ENCODE data around the gene AGAP5. TPM values are rescaled to one million over a fixed set of nuclear protein-coding genes. Genes with fewer than 3 reads are reported as not detected.

The AGAP5 gene
- total RNA-seq, 1 experiment from 2014 or later, result 6.6 TPM

GRCh38 chr10:73635781-73636180 lies 62.1 kb downstream of the AGAP5 start:
- ChIA-PET POLR2A (interaction anchor here (0.6 kb wide), 1 partner anchor 10 kb away, joined by 3 read pairs; no protein-coding TSS in a partner anchor), CTCF (no interaction called here)
- DNase-seq (ENCODE audit: low read depth, low spot score), result no peak
- ATAC-seq, result 0 out of 2 replicates have a peak, but pooled peaks have one; percentile 11
- intact Hi-C loops (cut with micrococcal nuclease; ENCODE audit: unreplicated experiment) (no loop called here), in situ Hi-C loops (cut with HindIII; ENCODE audit: low pct_unique_long_range_greater_than_20kb, low sequenced_read_pairs) (no loop called here)
- no TSS peak for BruUV-seq (replicated peaks)
- Histone ChIP-seq H3K4me3 (ENCODE audit: low read depth in 2 of 2, low read length in 2 of 2) (no peak overlapping the region), H3K9me3 (ENCODE audit: control insufficient read depth, insufficient read depth, low read depth, low read length) (no peaks in the 10 kb centered on the region), H3K4me1 (ENCODE audit: control insufficient read depth, insufficient read depth, low read length) (no peaks in the 10 kb centered on the region), H3K36me3 (ENCODE audit: control insufficient read depth, insufficient read depth, low read length) (no peaks in the 10 kb centered on the region), H3K27me3 (ENCODE audit: control insufficient read depth, insufficient read depth, low read length) (no peaks in the 10 kb centered on the region; the same call in 1 of the 2 replicates), H3K27ac (ENCODE audit: low read length) (no peak overlapping the region)
- TF ChIP-seq TCF7L2 (IDR thresholded peaks at IDR 0.05; ENCODE audit: low read depth, low read length) (no peak), SIN3A (IDR thresholded peaks at IDR 0.05; ENCODE audit: borderline replicate concordance, insufficient read depth, low read depth, low read length) (no peak), POLR2AphosphoS5 (IDR thresholded peaks at IDR 0.05; ENCODE audit: low read depth, low read length) (no peak), REST (IDR thresholded peaks at IDR 0.05; ENCODE audit: insufficient read depth in 1 of 2, low read depth in 2 of 2, low read length in 1 of 2) (no peak)
- TF ChIP-seq, protein P1, sequence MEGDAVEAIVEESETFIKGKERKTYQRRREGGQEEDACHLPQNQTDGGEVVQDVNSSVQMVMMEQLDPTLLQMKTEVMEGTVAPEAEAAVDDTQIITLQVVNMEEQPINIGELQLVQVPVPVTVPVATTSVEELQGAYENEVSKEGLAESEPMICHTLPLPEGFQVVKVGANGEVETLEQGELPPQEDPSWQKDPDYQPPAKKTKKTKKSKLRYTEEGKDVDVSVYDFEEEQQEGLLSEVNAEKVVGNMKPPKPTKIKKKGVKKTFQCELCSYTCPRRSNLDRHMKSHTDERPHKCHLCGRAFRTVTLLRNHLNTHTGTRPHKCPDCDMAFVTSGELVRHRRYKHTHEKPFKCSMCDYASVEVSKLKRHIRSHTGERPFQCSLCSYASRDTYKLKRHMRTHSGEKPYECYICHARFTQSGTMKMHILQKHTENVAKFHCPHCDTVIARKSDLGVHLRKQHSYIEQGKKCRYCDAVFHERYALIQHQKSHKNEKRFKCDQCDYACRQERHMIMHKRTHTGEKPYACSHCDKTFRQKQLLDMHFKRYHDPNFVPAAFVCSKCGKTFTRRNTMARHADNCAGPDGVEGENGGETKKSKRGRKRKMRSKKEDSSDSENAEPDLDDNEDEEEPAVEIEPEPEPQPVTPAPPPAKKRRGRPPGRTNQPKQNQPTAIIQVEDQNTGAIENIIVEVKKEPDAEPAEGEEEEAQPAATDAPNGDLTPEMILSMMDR (IDR thresholded peaks at IDR 0.05), result no peak

GRCh38 chr10:73634421-73634820 lies 63.5 kb downstream of the AGAP5 start:
- no TSS peak for BruUV-seq (replicated peaks)
- in situ Hi-C loops (cut with HindIII; ENCODE audit: low pct_unique_long_range_greater_than_20kb, low sequenced_read_pairs), result no loop called here
- H3K4me3 ChIP-seq (ENCODE audit: low read depth in 2 of 2, low read length in 2 of 2), result no peak overlapping the region
- H3K9me3 ChIP-seq (ENCODE audit: control insufficient read depth, insufficient read depth, low read depth, low read length), result no peaks in the 10 kb centered on the region
- CTCF ChIA-PET, result no interaction called here
- DNase-seq (ENCODE audit: low read depth, low spot score), result no peak
- ATAC-seq, result no peak
- TF ChIP-seq TCF7L2 (IDR thresholded peaks at IDR 0.05; ENCODE audit: low read depth, low read length), result no peak
- intact Hi-C loops (cut with micrococcal nuclease; ENCODE audit: unreplicated experiment), result no loop called here
- POLR2A ChIA-PET, result no interaction called here
- H3K27ac ChIP-seq (ENCODE audit: low read length), result no peak overlapping the region
- H3K4me1 ChIP-seq (ENCODE audit: control insufficient read depth, insufficient read depth, low read length), result no peaks in the 10 kb centered on the region
- H3K36me3 ChIP-seq (ENCODE audit: control insufficient read depth, insufficient read depth, low read length), result no peaks in the 10 kb centered on the region
- no peaks in the 10 kb centered on the region; the same call in 1 of the 2 replicates for H3K27me3 ChIP-seq (ENCODE audit: control insufficient read depth, insufficient read depth, low read length)

DNA sequence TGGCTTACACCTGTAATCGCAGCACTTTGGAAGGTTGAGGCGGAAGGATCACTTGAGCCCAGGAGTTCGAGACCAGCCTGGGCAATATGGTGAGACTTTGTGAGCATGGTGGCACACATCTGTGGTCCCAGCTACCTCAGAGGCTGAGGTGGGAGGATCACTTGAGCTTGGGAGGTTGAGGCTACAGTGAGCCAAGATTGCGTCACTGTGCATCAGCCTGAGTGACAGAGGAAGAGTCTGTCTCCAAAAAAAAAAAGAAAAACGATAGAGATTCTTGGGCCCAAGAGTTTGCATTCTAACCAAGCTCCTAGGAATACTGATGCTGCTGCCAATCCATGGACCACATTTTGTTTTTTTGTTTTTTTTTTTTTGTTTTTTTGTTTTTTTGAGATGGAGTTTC lies 68.7 kb downstream of the AGAP5 start:
- TF ChIP-seq, protein P1 (IDR thresholded peaks at IDR 0.05), result no peak
- TF ChIP-seq REST (IDR thresholded peaks at IDR 0.05; ENCODE audit: insufficient read depth in 1 of 2, low read depth in 2 of 2, low read length in 1 of 2), result no peak
- no peak for TF ChIP-seq TCF7L2 (IDR thresholded peaks at IDR 0.05; ENCODE audit: low read depth, low read length)
- TF ChIP-seq SIN3A (IDR thresholded peaks at IDR 0.05; ENCODE audit: borderline replicate concordance, insufficient read depth, low read depth, low read length), result no peak
- no peak for TF ChIP-seq POLR2AphosphoS5 (IDR thresholded peaks at IDR 0.05; ENCODE audit: low read depth, low read length)
- Histone ChIP-seq H3K4me1 (ENCODE audit: control insufficient read depth, insufficient read depth, low read length) (peaks cover 8% of the 10 kb centered on the region), H3K4me3 (ENCODE audit: low read depth in 2 of 2, low read length in 2 of 2) (no peak overlapping the region), H3K27me3 (ENCODE audit: control insufficient read depth, insufficient read depth, low read length) (no peaks in the 10 kb centered on the region), H3K27ac (ENCODE audit: low read length) (no peak overlapping the region), H3K36me3 (ENCODE audit: control insufficient read depth, insufficient read depth, low read length) (no peaks in the 10 kb centered on the region), H3K9me3 (ENCODE audit: control insufficient read depth, insufficient read depth, low read depth, low read length) (no peaks in the 10 kb centered on the region)
- ChIA-PET POLR2A (no interaction called here), CTCF (interaction anchor here (0.6 kb wide), 1 partner anchor 10 kb away, joined by 4 read pairs; no protein-coding TSS in a partner anchor)
- DNase-seq (ENCODE audit: low read depth, low spot score), result no peak
- ATAC-seq, result no peak
- BruUV-seq (replicated peaks), result no TSS peak
- intact Hi-C loops (cut with micrococcal nuclease; ENCODE audit: unreplicated experiment) (loop anchor here (5.0 kb wide), 1 partner anchor 102 kb away; no protein-coding TSS in a partner anchor), in situ Hi-C loops (cut with HindIII; ENCODE audit: low pct_unique_long_range_greater_than_20kb, low sequenced_read_pairs) (no loop called here)

All from Panc1 (cell line).